NCI-H1105 treated with DMSO at 0.1 percent for 48 hours (cell line): ENCODE data around the gene IMP3.

Experiments
- DNase-seq: peaks from one replicate; lab custom pipeline; 2025; lab: John Stamatoyannopoulos, UW

IMP3 gene

DNA sequence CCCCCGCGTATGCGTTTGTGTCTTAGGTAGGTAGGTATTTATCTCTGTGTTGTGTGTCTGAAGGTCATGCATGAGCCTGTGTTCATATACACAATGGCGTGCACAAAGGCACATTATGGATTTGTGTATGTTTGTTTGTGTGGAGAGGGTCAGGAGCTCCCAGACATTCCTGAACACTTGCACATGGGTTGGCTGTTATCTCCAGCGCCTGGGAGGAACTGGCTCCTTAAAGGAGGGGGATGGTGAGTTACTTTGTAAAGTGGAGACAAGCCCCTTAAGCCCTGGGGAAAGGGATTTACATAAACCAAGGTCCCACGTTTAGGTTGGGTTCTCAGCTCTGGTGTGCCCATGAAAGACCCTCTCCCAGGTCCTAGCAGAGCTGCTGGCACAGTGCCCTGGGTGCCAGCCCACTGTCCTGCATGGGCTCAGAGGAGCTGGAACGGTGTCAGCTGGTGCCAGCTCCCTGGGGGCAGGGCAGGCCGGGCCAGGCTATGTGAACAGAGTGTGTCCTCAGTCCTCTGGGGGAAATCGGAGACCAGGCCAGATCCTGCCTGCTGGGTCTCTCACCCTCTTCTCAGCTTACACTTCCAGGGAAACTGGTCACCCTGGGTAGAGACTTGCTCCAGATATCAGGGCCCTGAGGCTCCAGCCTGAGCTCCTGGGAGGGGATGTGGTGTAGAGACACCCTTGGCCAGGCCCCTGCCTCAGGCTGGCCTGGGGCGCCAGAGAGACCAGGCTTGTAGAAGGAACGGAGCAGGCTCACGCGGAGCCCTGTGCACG, 32.8 kb upstream of the IMP3 start:
- DNase-seq = no peak

DNA sequence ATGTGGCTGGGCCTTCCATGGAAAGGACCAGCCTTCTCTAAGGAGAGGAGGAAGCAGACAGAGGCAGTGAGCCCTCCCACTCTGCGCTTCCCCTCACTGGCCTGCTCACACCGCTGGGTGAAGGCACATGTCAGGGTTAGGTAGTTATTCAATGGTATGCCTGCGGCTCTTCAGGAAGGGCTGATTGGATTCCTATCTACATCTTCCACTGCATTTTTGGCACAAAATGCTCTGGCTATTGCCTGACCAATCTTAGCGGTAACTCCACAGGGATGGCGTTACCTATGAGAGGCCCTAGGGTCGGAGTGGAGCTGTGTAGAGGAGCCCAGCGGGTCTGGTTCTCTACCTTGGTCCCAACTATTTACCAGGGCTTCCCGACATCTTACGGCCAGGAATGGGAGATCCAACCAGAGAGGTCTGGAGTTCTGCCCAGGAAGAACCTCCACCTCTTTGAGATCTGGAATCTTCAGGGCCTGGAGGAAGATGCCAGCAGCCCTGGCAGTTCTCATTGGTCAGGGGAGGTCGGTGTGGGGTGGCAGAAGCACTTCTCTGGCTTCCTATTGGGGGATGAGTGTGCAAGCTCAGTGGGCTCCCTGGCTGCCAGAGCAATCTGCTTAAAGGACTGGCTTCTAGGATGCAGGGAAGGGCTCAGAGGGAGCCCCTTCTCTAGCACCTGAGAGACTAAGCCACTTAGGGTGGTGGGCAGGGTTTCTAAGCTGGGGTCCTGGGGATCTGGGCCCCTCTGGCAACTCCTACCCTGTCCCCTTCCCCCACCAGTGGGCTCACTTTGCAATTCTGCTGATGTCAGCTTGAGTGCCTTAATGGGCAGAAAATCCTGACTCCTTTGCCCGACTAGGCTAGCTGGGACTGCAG, 31.9 kb upstream of the IMP3 start:
- DNase-seq = no peak

DNA sequence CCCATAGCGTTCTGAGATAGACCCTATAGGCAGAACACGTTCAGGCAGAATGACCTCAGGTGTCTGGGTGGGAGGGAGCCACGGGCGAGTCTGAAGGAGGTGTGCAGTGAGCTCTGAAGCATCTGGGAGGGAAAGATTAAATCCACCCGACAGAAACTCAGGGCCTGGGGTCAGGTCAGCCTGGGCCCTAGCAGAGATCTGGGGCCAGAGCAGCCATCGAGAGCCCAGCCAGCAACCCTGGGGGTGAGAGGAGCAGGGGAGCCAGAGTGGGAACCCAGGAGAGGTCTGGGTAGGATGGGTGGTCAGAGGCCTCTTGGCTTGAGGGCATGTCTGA, 29.8 kb upstream of the IMP3 start:
- DNase-seq = no peak

DNA sequence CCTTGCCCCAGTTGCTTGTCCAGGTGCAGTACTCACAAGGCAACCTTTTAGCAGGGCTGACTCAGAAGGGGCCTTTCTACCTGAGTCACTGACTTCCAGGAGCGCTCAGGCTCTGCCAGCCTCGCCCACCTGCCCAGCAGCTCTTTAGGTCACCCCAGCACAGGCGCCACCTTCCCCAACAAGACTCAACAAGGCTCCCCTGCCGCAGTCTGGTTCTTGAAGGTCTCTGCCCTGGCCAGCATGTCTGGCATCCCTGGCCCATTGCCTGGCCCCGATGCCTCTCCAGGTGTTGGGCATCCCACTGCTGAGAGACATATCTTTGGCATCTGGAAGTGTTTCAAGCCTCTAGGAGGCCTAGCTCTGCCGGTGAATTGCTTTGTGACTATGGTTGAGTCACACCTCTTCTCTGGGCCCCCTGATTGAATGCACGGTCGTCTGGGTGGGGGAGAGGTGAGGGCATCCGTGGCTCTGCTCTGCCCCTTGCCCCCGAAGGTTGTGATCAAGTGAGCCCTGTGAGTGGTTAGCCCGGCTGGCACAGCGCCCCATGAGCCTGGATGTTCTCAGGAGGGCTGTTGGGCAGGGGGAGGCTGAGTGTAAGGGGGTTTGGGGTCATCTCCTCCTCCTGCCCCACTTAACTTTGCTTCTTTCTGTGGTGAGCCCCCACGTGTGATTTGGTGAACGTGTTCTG, 29.3 kb upstream of the IMP3 start:
- DNase-seq = no peak

DNA sequence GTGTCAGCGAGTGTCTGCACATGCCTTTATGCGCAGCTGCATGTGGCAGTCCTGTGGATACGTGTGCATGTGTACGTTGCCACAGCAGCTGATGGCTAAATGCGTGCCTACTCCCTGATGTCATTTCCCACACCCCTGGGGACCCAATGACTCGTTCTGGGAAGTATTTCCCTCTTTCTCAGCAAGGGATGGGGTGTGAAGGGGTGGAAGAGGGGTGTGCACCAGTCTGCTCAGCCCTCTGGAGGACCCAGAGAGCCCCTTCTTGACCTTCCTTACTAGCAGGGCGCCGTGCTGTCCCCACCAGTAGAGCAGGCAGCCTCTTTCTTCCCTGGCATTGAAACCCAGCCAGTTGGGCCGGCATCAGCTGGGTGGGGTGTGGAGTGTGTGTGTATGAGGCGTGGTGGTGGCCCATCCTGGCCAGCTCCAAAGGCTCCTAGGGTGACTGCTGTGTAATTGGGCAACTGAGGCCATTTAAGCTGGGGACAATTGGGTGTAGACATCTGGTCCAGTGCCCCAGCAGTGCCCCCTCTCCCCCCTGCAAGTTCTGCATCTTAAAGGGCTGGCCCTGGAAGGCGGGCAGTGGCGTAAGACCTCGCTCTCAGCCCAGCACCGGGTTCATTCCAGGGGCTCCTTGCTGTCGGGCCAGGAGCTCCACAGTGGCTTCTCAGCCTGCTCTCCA, 26.9 kb upstream of the IMP3 start:
- DNase-seq = no peak

DNA sequence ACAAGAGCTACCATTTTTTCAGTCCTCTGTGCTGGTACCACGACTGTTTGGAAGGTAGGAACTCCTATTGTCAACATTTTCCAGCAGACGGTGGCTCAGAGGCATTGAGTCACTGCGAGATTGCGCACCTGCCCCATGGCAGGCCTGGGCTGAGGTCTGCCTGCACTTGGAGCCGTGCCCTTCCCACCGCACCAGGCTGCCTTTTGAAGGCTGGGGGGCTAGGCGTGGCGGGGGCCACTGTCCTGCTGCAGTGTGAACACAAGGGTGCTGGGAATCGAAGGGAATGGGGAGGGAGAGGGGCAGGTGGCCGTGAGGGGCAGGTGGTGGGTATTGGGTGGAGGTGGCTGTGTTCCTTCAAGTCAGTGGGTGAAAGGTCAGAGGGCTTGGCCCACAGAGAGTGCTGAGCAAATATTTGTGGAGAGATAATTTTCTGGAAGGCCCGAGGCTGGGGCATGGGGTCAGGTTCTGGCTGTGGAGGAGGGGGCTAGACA, 24.0 kb upstream of the IMP3 start:
- peak; percentile 4 for DNase-seq

DNA sequence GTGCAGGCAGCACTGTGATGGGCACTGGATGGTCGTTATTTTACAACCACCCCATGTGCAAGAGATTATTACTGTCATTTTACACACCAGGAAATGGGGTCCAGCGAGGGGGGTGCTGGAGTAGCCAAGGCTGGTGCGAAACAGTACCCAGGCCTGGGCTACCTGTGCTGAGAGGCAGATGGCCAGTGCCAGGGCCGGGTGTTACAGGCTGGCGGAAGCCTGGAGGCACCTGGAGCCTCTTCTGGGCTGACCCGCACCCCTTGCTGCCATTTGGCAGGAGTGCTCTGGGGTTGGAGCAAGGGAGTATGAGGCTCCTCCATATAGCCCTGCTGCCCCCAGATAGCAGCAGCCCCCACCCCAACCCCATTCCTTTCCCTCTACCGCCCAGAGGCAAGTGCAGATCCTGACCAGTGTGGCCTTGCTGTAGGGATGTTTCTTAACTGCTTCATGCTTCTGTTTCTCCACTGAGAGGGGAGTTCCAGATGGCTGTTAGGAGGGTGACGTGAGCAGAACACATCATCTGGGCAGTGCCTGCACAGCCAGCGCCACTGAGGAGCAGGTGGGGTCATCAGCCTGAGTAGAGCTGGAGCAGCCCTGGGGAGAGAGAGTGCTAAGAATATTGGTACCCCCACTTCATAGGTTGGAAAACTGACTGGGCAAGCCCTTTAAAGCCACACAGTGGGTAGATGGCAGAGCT, 22.9 kb upstream of the IMP3 start:
- no peak for DNase-seq

DNA sequence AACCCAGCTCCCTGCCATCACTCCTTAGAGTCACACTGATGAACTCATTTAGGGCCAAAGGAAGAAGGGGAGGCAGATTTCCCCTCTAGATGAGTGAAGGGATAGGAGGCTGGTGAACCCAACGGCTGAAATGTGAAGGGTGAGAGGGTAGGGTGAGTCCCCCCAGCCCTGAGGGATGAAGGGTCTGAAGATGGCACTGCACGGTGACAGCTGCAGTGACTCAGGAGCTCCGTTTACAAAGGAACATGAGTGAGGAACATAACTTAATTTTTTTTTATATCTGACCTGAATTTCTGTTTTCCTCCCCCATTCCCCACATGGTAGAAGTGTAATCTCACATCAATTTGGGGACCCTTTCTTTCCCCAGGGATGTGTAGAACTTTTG, 21.7 kb upstream of the IMP3 start:
- DNase-seq = no peak

DNA sequence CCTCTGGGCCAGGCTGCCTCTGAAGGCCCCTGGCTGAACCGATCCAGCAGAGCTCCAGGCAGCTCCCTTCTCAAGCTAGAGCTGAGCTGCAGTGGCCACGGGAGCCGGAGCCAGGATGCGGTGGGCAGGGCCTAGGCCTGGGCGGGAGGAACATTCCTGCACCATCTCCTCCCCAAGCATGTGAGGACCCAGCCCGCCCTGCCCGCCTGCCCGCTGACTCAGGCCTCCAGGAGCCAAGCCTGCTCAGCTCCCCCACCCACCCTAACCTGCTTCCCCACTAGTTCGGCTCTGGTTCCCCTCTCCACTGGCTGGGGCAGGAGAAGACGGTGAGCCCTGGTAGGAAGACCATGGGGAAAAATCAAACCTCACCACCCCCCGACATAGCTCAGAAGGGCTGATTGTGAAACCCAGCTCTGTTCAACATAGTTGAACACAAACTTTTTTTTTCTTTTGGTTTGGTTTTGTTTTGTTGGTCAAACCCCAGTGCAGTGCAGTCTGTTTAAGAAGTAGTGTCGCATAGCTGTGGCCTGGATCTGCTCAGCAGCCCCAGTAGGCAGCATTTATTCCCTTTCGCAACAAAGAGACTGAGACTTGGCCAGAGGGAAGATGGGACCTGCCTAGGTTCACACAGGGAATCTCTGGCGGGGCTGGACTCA, 21.2 kb upstream of the IMP3 start:
- DNase-seq = no peak

DNA sequence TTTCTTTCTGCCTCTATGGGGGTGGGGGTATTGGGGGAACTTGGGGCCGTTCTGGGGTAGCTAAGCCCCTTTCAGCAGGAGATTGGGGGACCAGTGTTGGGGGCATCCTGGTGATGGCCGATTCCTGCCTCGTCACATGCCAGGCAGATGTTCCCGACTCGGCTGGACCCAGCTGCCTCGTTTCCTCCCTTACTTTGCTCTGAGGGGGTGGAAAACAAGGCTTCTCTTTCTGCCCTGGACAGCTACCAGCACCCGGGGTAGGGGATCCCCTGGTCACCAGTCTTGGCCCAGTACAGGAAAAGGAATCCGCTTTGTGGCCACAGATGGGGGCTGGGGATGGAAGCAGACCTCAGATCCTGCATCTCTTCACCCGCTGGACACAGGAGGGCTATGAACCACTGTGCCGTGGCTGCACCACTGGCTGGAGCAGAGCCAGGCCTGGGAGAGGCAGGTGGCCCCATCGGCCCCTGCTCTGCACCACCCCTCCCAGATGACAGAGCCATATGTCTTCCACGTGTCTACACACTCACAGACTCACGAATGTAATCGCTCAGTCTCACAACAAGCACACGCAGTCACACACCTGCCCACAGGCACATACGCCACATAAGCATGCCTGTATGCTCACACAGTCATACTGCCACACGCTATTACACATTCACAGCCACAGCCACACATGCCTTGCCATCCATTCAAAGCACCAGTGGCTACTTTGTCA, 20.1 kb upstream of the IMP3 start:
- no peak for DNase-seq

DNA sequence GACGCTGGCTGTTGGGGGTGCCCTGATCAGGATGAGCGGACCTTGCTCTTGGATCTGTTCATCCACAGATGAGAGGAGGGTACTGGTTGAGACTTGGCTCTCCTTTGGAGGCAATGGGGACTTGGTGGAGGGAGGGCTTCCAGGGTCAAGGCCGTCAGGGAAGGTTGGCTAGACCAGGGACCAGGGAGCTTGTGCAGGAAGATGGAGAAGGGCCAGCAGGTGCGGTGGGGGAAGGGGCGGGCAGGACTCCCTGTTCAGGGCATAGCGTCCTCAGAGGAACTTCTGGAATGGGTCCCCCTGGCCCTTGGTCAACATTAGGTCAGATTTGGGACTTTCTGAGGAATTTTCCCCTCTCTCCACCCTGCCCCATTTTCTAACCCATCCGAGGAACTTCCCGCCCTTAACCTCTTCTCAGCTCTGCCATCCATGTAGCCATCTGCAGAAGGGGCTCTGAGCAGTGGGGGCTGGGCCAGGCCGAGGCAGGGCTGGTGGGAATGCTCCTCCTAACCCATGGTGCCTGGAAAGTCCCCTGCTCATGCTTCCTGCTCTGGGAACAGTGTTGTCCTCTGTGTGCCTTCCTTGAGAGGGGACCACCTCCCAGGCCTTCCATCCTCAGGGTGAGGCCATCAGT, 19.2 kb upstream of the IMP3 start:
- DNase-seq = no peak

DNA sequence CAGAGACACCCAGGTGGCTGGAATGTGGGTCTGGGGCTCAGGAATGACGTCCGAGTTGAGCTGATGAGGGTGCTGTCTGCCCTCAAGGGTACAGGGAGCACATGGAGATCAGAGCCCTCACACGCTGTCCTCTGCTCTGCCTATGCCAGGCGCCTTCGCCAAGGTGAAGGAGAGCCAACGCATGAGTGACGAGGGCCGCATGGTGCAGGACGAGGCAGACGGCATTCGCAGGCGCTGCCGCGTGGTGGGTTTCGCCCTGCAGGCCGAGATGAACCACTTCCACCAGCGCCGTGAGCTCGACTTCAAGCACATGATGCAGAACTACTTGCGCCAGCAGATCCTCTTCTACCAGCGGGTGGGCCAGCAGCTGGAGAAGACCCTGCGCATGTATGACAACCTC, 16.8 kb upstream of the IMP3 start:
- no peak for DNase-seq

DNA sequence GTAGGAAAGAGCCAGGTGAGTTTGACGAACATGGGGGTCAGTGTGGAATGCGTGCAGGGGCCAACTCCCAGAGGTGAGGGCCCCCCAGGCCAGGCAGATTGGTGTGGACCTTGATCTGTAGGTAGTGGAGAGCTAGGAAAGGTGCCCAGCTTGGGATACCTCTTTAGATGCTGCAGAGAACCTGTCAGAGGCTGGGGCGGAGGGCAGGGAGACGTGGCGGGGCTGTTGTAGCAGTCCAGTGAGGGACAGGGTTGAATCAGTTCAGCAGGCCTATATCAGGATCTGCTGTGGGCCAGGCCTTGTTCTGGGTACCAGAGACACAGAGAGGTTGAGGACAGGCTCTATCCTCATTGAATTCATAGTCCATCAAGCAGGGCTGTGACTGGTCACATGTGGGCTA, 16.3 kb upstream of the IMP3 start:
- no peak for DNase-seq

DNA sequence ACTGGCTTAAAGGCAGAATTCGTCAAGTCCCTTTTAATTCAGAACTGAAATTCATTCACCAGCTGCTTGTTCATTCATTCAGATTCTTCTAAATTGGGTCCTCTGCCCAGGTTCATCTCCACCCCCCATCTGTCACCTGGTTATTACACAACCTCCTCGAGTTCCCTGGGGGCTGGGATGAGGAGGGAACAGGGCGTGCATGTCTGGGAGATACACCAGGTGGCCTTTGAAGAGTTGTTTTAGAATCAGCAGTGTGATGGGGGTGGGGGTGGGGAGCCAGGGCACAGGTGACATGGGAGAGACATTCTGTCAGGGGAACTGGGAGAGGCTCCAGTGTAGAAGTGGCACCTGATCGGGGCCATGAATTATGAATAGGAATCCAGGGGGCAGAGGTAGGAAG, 15.9 kb upstream of the IMP3 start:
- DNase-seq = peak; percentile 64

DNA sequence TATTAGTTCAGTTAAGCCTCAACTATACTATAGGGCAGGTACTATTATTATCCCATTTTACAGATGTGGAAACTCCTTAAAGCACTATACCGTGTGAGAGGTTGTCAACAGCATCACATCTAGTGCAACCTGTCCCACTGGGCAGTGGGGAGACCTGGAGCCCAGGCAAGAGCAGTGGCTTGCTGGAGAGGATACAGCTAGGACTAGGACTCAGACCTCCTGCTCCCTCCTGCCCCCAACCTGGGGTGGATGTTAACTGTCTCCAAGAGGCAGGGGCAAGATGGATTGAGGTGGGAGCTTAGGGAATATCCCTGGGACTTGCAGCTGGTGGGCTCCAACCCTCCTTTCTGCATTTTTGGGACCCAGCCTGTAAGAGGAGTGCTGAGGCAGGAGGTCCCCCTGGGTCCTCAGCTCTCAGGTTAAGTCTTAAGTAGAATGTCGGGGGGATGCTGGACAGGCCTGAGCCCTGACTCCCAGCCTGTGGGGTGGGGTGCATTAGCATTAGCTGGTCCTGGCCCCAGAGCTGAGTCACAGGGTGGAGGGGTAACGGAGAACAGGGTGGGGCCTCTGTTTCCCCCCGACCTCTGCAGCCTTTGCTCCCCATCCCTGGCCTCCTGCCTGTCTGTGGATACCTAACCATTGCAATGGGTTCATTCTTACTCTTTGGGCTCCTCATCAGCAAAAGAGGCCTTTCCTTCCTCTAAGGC, 14.3 kb upstream of the IMP3 start:
- DNase-seq = no peak

DNA sequence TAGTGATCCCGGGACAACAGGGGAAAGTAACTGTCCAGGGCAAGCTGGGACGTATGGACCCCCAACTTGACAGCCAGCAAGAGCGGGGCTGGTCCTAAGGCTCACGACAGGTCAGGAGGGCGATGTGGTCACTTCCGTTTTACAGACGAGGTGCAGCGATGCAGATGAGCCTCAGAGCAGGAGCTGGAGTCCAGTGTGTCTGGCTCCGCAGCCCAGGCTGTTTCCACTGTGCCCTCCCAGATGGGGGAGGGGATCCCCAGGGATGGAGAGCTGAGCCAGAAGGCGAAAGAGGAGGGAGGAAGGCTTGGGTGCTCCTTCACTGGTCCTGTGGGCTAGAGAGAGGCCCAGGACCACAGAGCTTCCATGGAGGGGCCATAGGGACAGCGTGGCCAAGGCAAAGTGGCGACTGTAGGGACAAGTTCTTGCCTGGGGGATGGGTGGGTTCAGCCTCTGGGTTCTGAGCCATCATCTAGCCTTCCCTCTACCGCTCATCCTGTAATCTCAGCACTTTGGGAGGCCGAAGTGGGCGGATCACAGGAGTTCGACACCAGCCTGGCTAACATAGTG, 13.4 kb upstream of the IMP3 start:
- no peak for DNase-seq

DNA sequence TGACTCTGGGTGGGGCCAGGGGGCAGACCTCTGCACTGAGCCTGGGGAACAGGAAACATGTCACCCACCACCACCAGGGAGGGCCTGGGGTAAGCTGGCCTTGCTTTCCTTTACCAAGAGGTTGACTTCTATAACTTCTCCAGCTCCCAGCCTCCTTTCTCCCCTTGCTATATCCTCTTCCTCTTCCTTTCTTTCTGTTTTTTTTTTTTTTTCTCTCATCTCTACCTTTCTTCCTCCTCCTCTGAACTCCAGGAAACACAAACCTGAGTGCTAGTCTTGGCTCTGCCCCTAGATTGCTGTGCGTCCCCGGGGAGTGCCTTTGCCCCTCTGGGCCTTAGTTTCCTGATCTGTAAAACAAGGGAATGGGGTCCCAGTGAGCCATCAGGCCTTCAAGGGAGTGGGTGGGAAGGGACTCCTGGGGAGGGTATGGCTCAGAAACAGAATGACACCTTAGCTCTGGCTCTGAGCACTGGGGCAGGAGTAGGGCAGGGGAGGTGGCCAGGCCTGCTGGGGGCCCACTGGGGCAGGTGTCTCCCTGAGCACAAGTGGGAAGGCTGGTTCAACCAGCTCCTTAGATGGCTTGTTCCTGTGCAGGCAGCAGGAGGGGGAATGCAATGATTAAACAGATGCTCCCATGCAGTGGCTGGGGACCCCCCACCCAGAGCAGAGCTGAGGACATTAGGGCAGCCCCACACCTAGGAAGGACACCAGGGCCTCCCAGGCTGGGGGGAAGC, 12.0 kb upstream of the IMP3 start:
- DNase-seq = no peak
